GM23338 (cell line): ENCODE measurements around the gene ETV6. TPM values are rescaled to one million over a fixed set of nuclear protein-coding genes. Genes with fewer than 3 reads are reported as not detected.

Experiments used
- ATAC-seq: fragments of 200-7000 bp; cut with Tn5 transposase; 3 replicates; pipeline ENCODE4 v1.9.1; 2020
- DNase-seq: peaks from one replicate; pipeline ENCODE4 v3.0.0-alpha.2; 2015; ENCODE audit warnings: low spot score
- H2AFZ ChIP-seq: fragments of 200-600 bp; sonication (generic); 2 replicates; pipeline ENCODE4 v1.8.0; 2016; ENCODE audit warnings: antibody characterized with exemption, mild to moderate bottlenecking, moderate library complexity
- H3F3A ChIP-seq: fragments of 200-600 bp; sonication (generic); replicated peaks from 2 replicates; pipeline ENCODE4 v1.8.0; 2017; ENCODE audit warnings: antibody characterized with exemption, mixed run types, low read depth
- H3K27ac ChIP-seq: fragments of 200-600 bp; sonication (generic); 2 replicates; pipeline ENCODE4 v1.6.1; 2016; ENCODE audit warnings: low read depth
- H3K27me3 ChIP-seq: fragments of 200-600 bp; sonication (generic); 2 replicates; pipeline ENCODE4 v1.8.0; 2016; ENCODE audit warnings: mild to moderate bottlenecking, mixed run types, moderate library complexity; ENCODE audit not compliant: insufficient read depth
- H3K36me3 ChIP-seq: fragments of 200-600 bp; sonication (generic); 2 replicates; pipeline ENCODE4 v1.8.0; 2016; ENCODE audit warnings: mild to moderate bottlenecking; ENCODE audit not compliant: insufficient read depth
- H3K4me1 ChIP-seq: fragments of 200-600 bp; sonication (generic); 2 replicates; pipeline ENCODE4 v1.8.0; 2016; ENCODE audit warnings: mild to moderate bottlenecking, moderate library complexity; ENCODE audit not compliant: insufficient read depth
- H3K4me2 ChIP-seq: fragments of 200-600 bp; sonication (generic); 2 replicates; pipeline ENCODE4 v1.7.1; 2017; ENCODE audit warnings: mixed run types
- H3K4me3 ChIP-seq: fragments of 200-600 bp; sonication (generic); 2 replicates; pipeline ENCODE4 v1.6.1; 2016; ENCODE audit warnings: mixed run types
- H3K79me2 ChIP-seq: fragments of 200-600 bp; sonication (generic); replicated peaks from 2 replicates; pipeline ENCODE4 v1.8.0; 2017; ENCODE audit warnings: mild to moderate bottlenecking; ENCODE audit not compliant: insufficient read depth
- H3K9me2 ChIP-seq: fragments of 200-600 bp; sonication (generic); 2 replicates; pipeline ENCODE4 v1.8.0; 2017; ENCODE audit not compliant: insufficient read depth
- H4K20me1 ChIP-seq: fragments of 200-600 bp; sonication (generic); replicated peaks from 2 replicates; pipeline ENCODE4 v1.8.0; 2017; ENCODE audit warnings: mild to moderate bottlenecking; ENCODE audit not compliant: insufficient read depth
- H3K27ac Mint-ChIP-seq: 2 replicates; pipeline ENCODE4 v1.8.0; 2020; ENCODE audit warnings: inconsistent platforms, mild to moderate bottlenecking, moderate library complexity, mixed read lengths
- H3K27me3 Mint-ChIP-seq: 3 replicates; pipeline ENCODE4 v1.8.0; 2022; ENCODE audit warnings: low read depth, mild to moderate bottlenecking, moderate library complexity, mixed read lengths, inconsistent platforms; ENCODE audit not compliant: insufficient read depth, poor library complexity
- H3K36me3 Mint-ChIP-seq: 3 replicates; pipeline ENCODE4 v1.8.0; 2021; ENCODE audit warnings: low read depth, mild to moderate bottlenecking, inconsistent platforms, moderate library complexity, mixed read lengths
- H3K4me1 Mint-ChIP-seq: 3 replicates; pipeline ENCODE4 v1.8.0; 2020; ENCODE audit warnings: mild to moderate bottlenecking, inconsistent platforms, mixed read lengths
- H3K4me3 Mint-ChIP-seq: 3 replicates; pipeline ENCODE4 v1.8.0; 2021; ENCODE audit warnings: moderate library complexity, mild to moderate bottlenecking, inconsistent platforms, mixed read lengths
- H3K9me3 Mint-ChIP-seq: 3 replicates; pipeline ENCODE4 v1.8.0; 2020; ENCODE audit warnings: moderate library complexity, mild to moderate bottlenecking, inconsistent platforms, mixed read lengths
- JUNB ChIP-seq: IDR thresholded peaks from one replicate; pipeline ENCODE4 v1.6.1; 2016; ENCODE audit warnings: antibody characterized with exemption; ENCODE audit not compliant: unreplicated experiment
- POLR2AphosphoS5 ChIP-seq: IDR thresholded peaks from 2 replicates; pipeline ENCODE4 v1.6.1; 2016; ENCODE audit warnings: antibody characterized with exemption, low read depth
- STAT1 ChIP-seq: IDR thresholded peaks from one replicate; pipeline ENCODE4 v1.6.1; 2016; ENCODE audit warnings: antibody characterized with exemption; ENCODE audit not compliant: unreplicated experiment
- ZNF331 ChIP-seq: fragments of 250-450 bp; sonication (Bioruptor Pico); IDR thresholded peaks from 2 replicates; pipeline ENCODE4 v1.5.0; 2020; ENCODE audit warnings: low read depth, mild to moderate bottlenecking, moderate library complexity
- ZNF462 ChIP-seq: fragments of 250-450 bp; sonication (Bioruptor Pico); IDR thresholded peaks from 2 replicates; pipeline ENCODE4 v1.5.0; 2020; ENCODE audit warnings: mild to moderate bottlenecking, moderate library complexity
- polyA plus RNA-seq: library from polyadenylated mRNA; unstranded; fragments of >200 nt; fragmentation: Nextera tagmentation; extraction: Ambion mirVana; gene quantifications from 2 replicates; pipeline ENCODE4 v1.2.1, GENCODE V29; 2016
- total RNA-seq: library from RNA; depleted of rRNA; stranded (reverse); fragments of >200 nt; shearing (Covaris generic); gene quantifications from 2 replicates; pipeline ENCODE4 v1.2.3, GENCODE V29; 2014

Gene ETV6
- total and polyA plus RNA-seq, 2 experiments from 2014 or later, result 7.5 to 15.1 TPM

- TF ChIP-seq ZNF462 (CRISPR knock-in tag) (no peak), POLR2AphosphoS5 (no peak), JUNB (no peak), STAT1 (no peak), ZNF331 (CRISPR knock-in tag) (no peak)
Measured at GRCh38 chr12:11897923-11898322, 248.4 kb downstream of the ETV6 start (continued).

- ATAC-seq (no peak), DNase-seq (no peak)
- Mint-ChIP-seq H3K36me3 (peaks cover 3% of the 10 kb centered on the region; the same call in 1 of the 3 replicates), H3K27ac (no peak overlapping the region), H3K9me3 (peaks cover 12% of the 10 kb centered on the region; the same call in 2 of the 3 replicates), H3K4me3 (no peak overlapping the region), H3K27me3 (no peaks in the 10 kb centered on the region), H3K4me1 (peaks cover 4% of the 10 kb centered on the region; the same call in 2 of the 3 replicates)
- Histone ChIP-seq H3K79me2 (no peaks in the 10 kb centered on the region), H3K36me3 (no peaks in the 10 kb centered on the region), H2AFZ (no peak overlapping the region), H3K4me3 (no peak overlapping the region), H3K27me3 (no peaks in the 10 kb centered on the region), H4K20me1 (no peaks in the 10 kb centered on the region), H3K4me1 (0 out of 2 replicates have a peak, but pooled peaks cover 3% of the 10 kb centered on the region), H3K4me2 (no peak overlapping the region), H3F3A (no peaks in the 10 kb centered on the region), H3K27ac (no peak overlapping the region), H3K9me2 (peaks cover 12% of the 10 kb centered on the region)
- no peak for TF ChIP-seq ZNF462 (CRISPR knock-in tag)
Measured at GRCh38 chr12:11901701-11902524, 252.4 kb downstream of the ETV6 start.
